T-helper 17 cell (primary cell): Measurements from ENCODE around the gene PLA2G7. TPM values are rescaled to one million over a fixed set of nuclear protein-coding genes. Genes with fewer than 3 reads are reported as not detected.

Experiments
- ATAC-seq: fragments of 150-1000 bp; cut with Tn5 transposase; 2 replicates; pipeline ENCODE4 v1.10.0; 2021; ENCODE audit warnings: mild to moderate bottlenecking, moderate library complexity
- DNase-seq, 3 donors: peaks; one replicate each; pipeline versions ENCODE4 v3.0.0 to v3.0.0-alpha.2; 2020 to 2021
- H3K9me3 ChIP-seq: one replicate; pipeline ENCODE4 v1.7.0; 2013; ENCODE audit warnings: low read length, mild to moderate bottlenecking; ENCODE audit not compliant: control insufficient read depth, poor library complexity, severe bottlenecking
- H3K27ac Mint-ChIP-seq: one replicate; pipeline ENCODE4 v1.8.0; 2022; ENCODE audit warnings: mild to moderate bottlenecking, moderate library complexity, mixed read lengths
- H3K27me3 Mint-ChIP-seq: one replicate; pipeline ENCODE4 v1.8.0; 2022; ENCODE audit warnings: mixed read lengths
- H3K36me3 Mint-ChIP-seq: one replicate; pipeline ENCODE4 v1.8.0; 2022; ENCODE audit warnings: low read depth, mixed read lengths
- H3K4me1 Mint-ChIP-seq: one replicate; pipeline ENCODE4 v1.8.0; 2022; ENCODE audit warnings: mild to moderate bottlenecking, mixed read lengths
- H3K4me3 Mint-ChIP-seq: one replicate; pipeline ENCODE4 v1.8.0; 2022; ENCODE audit warnings: mild to moderate bottlenecking, moderate library complexity, mixed read lengths
- total RNA-seq, 4 donors: library from RNA in 2 of 4; stranded (reverse) in 2 of 4; gene quantifications; one replicate each; pipeline ENCODE4 v1.2.3 and lab custom pipeline; 2022 to 2026

The PLA2G7 gene
- total RNA-seq, 2 donors from 2014 or later = 0.20 TPM; not detected in 1

DNA sequence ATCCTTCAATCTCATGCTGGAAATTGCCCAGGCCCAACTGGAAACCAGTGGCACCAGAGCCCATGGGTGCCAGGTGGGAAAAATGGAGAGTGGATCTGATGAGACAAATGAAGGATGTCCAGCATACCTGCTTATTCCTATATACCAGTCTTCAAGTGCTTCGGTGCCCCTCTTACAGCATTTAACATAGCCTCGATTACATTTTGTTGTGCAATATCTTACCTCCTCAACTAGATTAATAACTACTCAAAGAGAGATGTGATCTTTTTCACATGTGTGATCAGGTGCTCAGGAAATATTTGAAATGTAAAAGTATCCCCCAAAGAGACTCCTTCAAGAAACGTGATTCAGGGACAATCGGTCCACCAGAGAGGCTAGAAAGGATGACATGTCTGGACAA is 6.7 kb upstream of the PLA2G7 start:
- ATAC-seq (no peak), DNase-seq (no peak)
- H3K4me3 Mint-ChIP-seq = no peak overlapping the region
- no peaks in the 10 kb centered on the region for H3K36me3 Mint-ChIP-seq
- H3K27ac Mint-ChIP-seq = no peak overlapping the region
- no peaks in the 10 kb centered on the region for H3K9me3 ChIP-seq
- no peaks in the 10 kb centered on the region for H3K4me1 Mint-ChIP-seq
- H3K27me3 Mint-ChIP-seq = peaks cover 31% of the 10 kb centered on the region

GRCh38 chr6:46741482-46741881 is 6.3 kb upstream of the PLA2G7 start:
- ATAC-seq (no peak), DNase-seq (no peak)
- Mint-ChIP-seq H3K4me1 (no peaks in the 10 kb centered on the region), H3K4me3 (no peak overlapping the region), H3K27me3 (peaks cover 34% of the 10 kb centered on the region), H3K27ac (no peak overlapping the region), H3K36me3 (no peaks in the 10 kb centered on the region)
- H3K9me3 ChIP-seq = no peaks in the 10 kb centered on the region

GRCh38 chr6:46736906-46737305 is 1.7 kb upstream of the PLA2G7 start:
- peaks cover 66% of the 10 kb centered on the region for H3K27me3 Mint-ChIP-seq
- DNase-seq = no peak
- no peak for ATAC-seq
- H3K4me1 Mint-ChIP-seq = peaks cover 11% of the 10 kb centered on the region
- no peaks in the 10 kb centered on the region for H3K9me3 ChIP-seq
- H3K36me3 Mint-ChIP-seq = peaks cover 5% of the 10 kb centered on the region
- no peak overlapping the region for H3K27ac Mint-ChIP-seq
- H3K4me3 Mint-ChIP-seq = no peak overlapping the region

- Mint-ChIP-seq H3K36me3 (peaks cover 6% of the 10 kb centered on the region), H3K4me3 (peak overlapping the region; percentile 74), H3K27me3 (peaks cover 75% of the 10 kb centered on the region), H3K4me1 (peaks cover 11% of the 10 kb centered on the region), H3K27ac (no peak overlapping the region)
- ATAC-seq = no peak
- no peak for DNase-seq
- H3K9me3 ChIP-seq = no peaks in the 10 kb centered on the region
Observed at GRCh38 chr6:46735720-46736031, 501 bp upstream of the PLA2G7 start.

DNA sequence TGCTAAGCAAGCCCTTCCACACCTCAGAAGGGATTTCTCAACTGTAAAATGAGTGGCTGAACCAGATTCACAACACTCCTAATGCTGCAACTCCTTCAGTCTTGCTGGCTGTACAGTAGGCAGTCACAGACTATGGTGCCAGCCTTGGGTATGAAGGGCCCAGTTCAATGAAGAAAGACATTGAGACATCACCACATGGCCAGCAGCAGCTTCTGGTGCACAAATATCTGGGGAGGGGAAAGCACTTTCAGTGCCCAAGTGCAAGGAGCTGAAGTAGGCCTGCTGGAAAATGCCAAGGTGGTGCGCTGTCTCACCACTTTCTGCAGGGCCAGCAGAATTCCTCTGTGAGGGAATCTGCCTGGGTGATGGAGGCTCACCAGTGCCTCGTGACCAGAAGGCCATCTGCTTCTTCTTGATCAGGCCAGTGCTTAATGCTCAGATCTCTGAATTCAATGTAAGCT is 1.8 kb downstream of the PLA2G7 start:
- H3K4me3 Mint-ChIP-seq = no peak overlapping the region
- DNase-seq = no peak
- H3K27me3 Mint-ChIP-seq = peaks cover 88% of the 10 kb centered on the region

GRCh38 chr6:46730921-46731461 is 4.2 kb downstream of the PLA2G7 start:
- Mint-ChIP-seq H3K4me1 (peaks cover 11% of the 10 kb centered on the region), H3K27me3 (peaks cover 88% of the 10 kb centered on the region), H3K27ac (no peak overlapping the region), H3K36me3 (peaks cover 6% of the 10 kb centered on the region), H3K4me3 (no peak overlapping the region)
- ATAC-seq = no peak
- no peaks in the 10 kb centered on the region for H3K9me3 ChIP-seq
- DNase-seq = no peak

More for the DNA sequence above, 1.8 kb downstream of the PLA2G7 start:
- Mint-ChIP-seq H3K4me1 (peaks cover 11% of the 10 kb centered on the region), H3K36me3 (peaks cover 6% of the 10 kb centered on the region), H3K27ac (no peak overlapping the region)
- ATAC-seq = no peak
- H3K9me3 ChIP-seq = no peaks in the 10 kb centered on the region

GRCh38 chr6:46729787-46730326 is 5.3 kb downstream of the PLA2G7 start:
- H3K27me3 Mint-ChIP-seq = peaks cover 89% of the 10 kb centered on the region
- ATAC-seq = no peak

DNA sequence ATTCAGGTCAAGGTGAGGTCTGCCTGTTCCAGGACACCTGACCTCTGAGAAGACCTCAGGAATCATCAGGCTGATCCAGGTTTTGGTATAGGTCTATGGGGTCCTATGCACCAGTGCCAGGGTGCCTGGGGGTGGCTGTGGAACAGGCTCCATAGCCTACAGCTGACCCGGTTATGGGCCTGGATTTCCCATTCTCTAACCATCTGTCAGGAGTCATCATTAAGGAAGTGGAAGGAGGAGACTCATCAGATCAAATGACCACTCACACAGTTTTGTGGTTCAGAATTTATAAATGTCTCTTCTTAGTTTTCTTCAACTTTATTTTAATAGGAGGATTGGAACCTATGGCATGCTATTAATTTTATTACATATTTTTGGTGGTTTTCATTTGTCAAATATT is 14.8 kb downstream of the PLA2G7 start:
- H3K36me3 Mint-ChIP-seq = no peaks in the 10 kb centered on the region
- H3K27me3 Mint-ChIP-seq = peaks cover 40% of the 10 kb centered on the region
- H3K4me1 Mint-ChIP-seq = peaks cover 3% of the 10 kb centered on the region
- no peak overlapping the region for H3K27ac Mint-ChIP-seq
- no peaks in the 10 kb centered on the region for H3K9me3 ChIP-seq
- ATAC-seq (no peak), DNase-seq (no peak)
- H3K4me3 Mint-ChIP-seq = no peak overlapping the region

More at GRCh38 chr6:46729787-46730326, 5.3 kb downstream of the PLA2G7 start:
- H3K36me3 Mint-ChIP-seq = peaks cover 6% of the 10 kb centered on the region
- DNase-seq = no peak
- H3K4me3 Mint-ChIP-seq = no peak overlapping the region
- peaks cover 8% of the 10 kb centered on the region for H3K4me1 Mint-ChIP-seq
- no peak overlapping the region for H3K27ac Mint-ChIP-seq
- H3K9me3 ChIP-seq = no peaks in the 10 kb centered on the region

GRCh38 chr6:46719099-46719498 is 16.1 kb downstream of the PLA2G7 start:
- ATAC-seq = no peak

DNA sequence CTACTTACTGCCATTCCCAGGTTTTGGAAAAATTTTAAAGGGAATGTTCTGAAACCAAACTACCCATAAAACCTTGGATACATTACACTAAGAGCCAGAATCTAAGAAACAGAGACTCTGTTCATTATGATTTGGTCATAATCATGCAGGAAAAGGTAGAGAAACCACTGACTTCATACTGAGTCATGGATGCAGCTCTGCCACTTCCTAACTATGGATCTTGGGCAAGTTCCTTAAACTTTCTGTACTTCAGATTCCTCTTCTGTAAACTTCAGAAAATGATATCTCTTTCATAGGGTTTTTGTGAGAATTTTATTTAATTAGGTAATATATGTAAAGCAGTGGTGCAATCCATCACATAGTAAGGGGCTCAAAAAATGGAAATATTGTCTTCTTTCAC is 20.0 kb downstream of the PLA2G7 start:
- Mint-ChIP-seq H3K4me3 (no peak overlapping the region), H3K27ac (no peak overlapping the region), H3K36me3 (no peaks in the 10 kb centered on the region), H3K27me3 (peaks cover 10% of the 10 kb centered on the region), H3K4me1 (peaks cover 3% of the 10 kb centered on the region)
- DNase-seq (no peak), ATAC-seq (no peak)
- no peaks in the 10 kb centered on the region for H3K9me3 ChIP-seq

More at GRCh38 chr6:46719099-46719498, 16.1 kb downstream of the PLA2G7 start:
- peaks cover 30% of the 10 kb centered on the region for H3K27me3 Mint-ChIP-seq
- no peak overlapping the region for H3K27ac Mint-ChIP-seq
- no peaks in the 10 kb centered on the region for H3K9me3 ChIP-seq
- DNase-seq = no peak
- peaks cover 3% of the 10 kb centered on the region for H3K4me1 Mint-ChIP-seq
- no peaks in the 10 kb centered on the region for H3K36me3 Mint-ChIP-seq
- H3K4me3 Mint-ChIP-seq = no peak overlapping the region

- Mint-ChIP-seq H3K27me3 (peaks cover 21% of the 10 kb centered on the region), H3K4me1 (no peaks in the 10 kb centered on the region), H3K36me3 (no peaks in the 10 kb centered on the region), H3K4me3 (no peak overlapping the region), H3K27ac (no peak overlapping the region)
- no peaks in the 10 kb centered on the region for H3K9me3 ChIP-seq
- no peak for ATAC-seq
- DNase-seq = no peak
Observed at GRCh38 chr6:46711491-46711890, 23.7 kb downstream of the PLA2G7 start.

GRCh38 chr6:46706464-46706863 is 28.7 kb downstream of the PLA2G7 start:
- H3K27ac Mint-ChIP-seq = no peak overlapping the region
- H3K36me3 Mint-ChIP-seq = no peaks in the 10 kb centered on the region
- DNase-seq = no peak
- H3K4me1 Mint-ChIP-seq = no peaks in the 10 kb centered on the region
- H3K9me3 ChIP-seq = no peaks in the 10 kb centered on the region
- ATAC-seq = no peak
- peaks cover 41% of the 10 kb centered on the region for H3K27me3 Mint-ChIP-seq
- no peak overlapping the region for H3K4me3 Mint-ChIP-seq

GRCh38 chr6:46704562-46704961 is 30.6 kb downstream of the PLA2G7 start:
- no peak overlapping the region for H3K27ac Mint-ChIP-seq

DNA sequence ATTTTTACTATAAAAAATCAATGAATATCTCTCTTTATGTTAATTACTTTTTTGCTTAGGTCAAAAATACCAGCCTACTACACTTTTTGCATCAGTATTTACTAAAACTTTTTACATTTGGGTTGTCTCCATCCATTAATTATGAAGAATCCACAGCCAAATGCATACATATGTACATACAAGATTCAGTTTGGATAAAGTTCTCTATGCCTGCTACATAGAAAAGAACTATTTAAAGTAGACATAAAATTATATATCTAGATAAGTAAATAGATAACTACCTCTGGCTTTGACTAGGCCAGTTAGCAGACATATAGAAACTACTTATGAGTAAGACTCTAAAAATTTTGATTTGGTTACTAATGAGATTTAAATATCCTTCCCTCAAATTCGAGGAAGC is 35.2 kb downstream of the PLA2G7 start:
- no peak overlapping the region for H3K4me3 Mint-ChIP-seq
- peaks cover 47% of the 10 kb centered on the region for H3K27me3 Mint-ChIP-seq
- H3K4me1 Mint-ChIP-seq = no peaks in the 10 kb centered on the region
- DNase-seq (no peak), ATAC-seq (no peak)
- no peaks in the 10 kb centered on the region for H3K36me3 Mint-ChIP-seq
- H3K27ac Mint-ChIP-seq = no peak overlapping the region
- no peaks in the 10 kb centered on the region for H3K9me3 ChIP-seq

More at GRCh38 chr6:46704562-46704961, 30.6 kb downstream of the PLA2G7 start:
- Mint-ChIP-seq H3K4me1 (no peaks in the 10 kb centered on the region), H3K36me3 (no peaks in the 10 kb centered on the region), H3K27me3 (peaks cover 41% of the 10 kb centered on the region), H3K4me3 (no peak overlapping the region)
- H3K9me3 ChIP-seq = no peaks in the 10 kb centered on the region
- no peak for DNase-seq
- ATAC-seq = no peak
